H1 (cell line): ENCODE results near the gene CCDC154. TPM values are rescaled to one million over a fixed set of nuclear protein-coding genes. Genes with fewer than 3 reads are reported as not detected.
A peak's percentile ranks its signal among the peaks of the same experiment; 100 is the strongest.

ENCODE experiments used
- CTCF ChIA-PET: fragments of 300-600 bp; sonication (Branson Sonifier 250); formaldehyde crosslinking; loops from one replicate; lab custom pipeline; 2021; ENCODE audit not compliant: partially characterized antibody; lab: Charles Lee
- POLR2A ChIA-PET: fragments of 300-600 bp; sonication (Branson Sonifier 250); formaldehyde crosslinking; loops from one replicate; lab custom pipeline; 2021; ENCODE audit warnings: inconsistent platforms; ENCODE audit not compliant: partially characterized antibody; lab: Charles Lee
- DNase-seq, 2 experiments: peaks; one replicate each; pipeline versions ENCODE4 v3.0.0 to v3.0.0-alpha.2; 2010 to 2022; ENCODE audit warnings: low spot score in 2 of 2, low read depth in 1 of 2, mixed read lengths in 1 of 2
- FAIRE-seq: peaks from 2 replicates; lab custom pipeline; 2011; peaks lifted over from hg19 to GRCh38; lab: Jason Lieb, UNC
- H2AFZ ChIP-seq: 2 replicates; pipeline ENCODE4 v1.8.1; 2012; ENCODE audit warnings: low read length, inconsistent platforms
- H2AK5ac ChIP-seq: 2 replicates; pipeline ENCODE4 v1.6.1; 2013; ENCODE audit warnings: low read depth, low read length
- H2BK120ac ChIP-seq: replicated peaks from 2 replicates; pipeline ENCODE3; 2013; ENCODE audit warnings: low read depth, low read length, inconsistent platforms
- H2BK12ac ChIP-seq: 2 replicates; pipeline ENCODE4 v1.6.1; 2013; ENCODE audit warnings: low read depth, low read length
- H2BK15ac ChIP-seq: 2 replicates; pipeline ENCODE4 v1.6.1; 2013; ENCODE audit warnings: low read length
- H2BK20ac ChIP-seq: 2 replicates; pipeline ENCODE4 v1.6.1; 2013; ENCODE audit warnings: low read length
- H2BK5ac ChIP-seq: 2 replicates; pipeline ENCODE4 v1.6.1; 2013; ENCODE audit warnings: low read depth, low read length
- H3K14ac ChIP-seq: 2 replicates; pipeline ENCODE4 v1.6.1; 2013; ENCODE audit warnings: inconsistent platforms; ENCODE audit not compliant: insufficient read length
- H3K18ac ChIP-seq: 2 replicates; pipeline ENCODE4 v1.6.1; 2013; ENCODE audit warnings: low read length; ENCODE audit errors: extremely low read depth
- H3K23ac ChIP-seq: 2 replicates; pipeline ENCODE4 v1.6.1; 2013; ENCODE audit warnings: inconsistent platforms; ENCODE audit not compliant: insufficient read length
- H3K23me2 ChIP-seq: 2 replicates; pipeline ENCODE4 v1.6.1; 2013; ENCODE audit warnings: low read depth, low read length
- H3K27ac ChIP-seq: 2 replicates; pipeline ENCODE4 v1.6.1; 2011; ENCODE audit warnings: low read depth, low read length, inconsistent platforms
- H3K27me3 ChIP-seq, 4 experiments: replicated peaks in 1 of 4; 1 replicate in 1 of 4; 2 replicates in 3 of 4; pipeline versions ENCODE4 v1.6.1 to v1.8.1; 2011 to 2013; ENCODE audit warnings: low read length in 3 of 4, mild to moderate bottlenecking in 3 of 4, inconsistent platforms in 2 of 4, mixed read lengths in 2 of 4, moderate library complexity in 1 of 4; ENCODE audit not compliant: control insufficient read depth in 3 of 4, insufficient read depth in 3 of 4; ENCODE audit errors: extremely low read depth in 1 of 4
- H3K36me3 ChIP-seq, 4 experiments: 2 replicates each; pipeline versions ENCODE4 v1.6.1 to v1.8.1; 2011 to 2013; ENCODE audit warnings: mild to moderate bottlenecking in 4 of 4, low read length in 3 of 4, moderate library complexity in 2 of 4, control low read depth in 1 of 4, inconsistent platforms in 1 of 4; ENCODE audit not compliant: insufficient read depth in 4 of 4, control insufficient read depth in 2 of 4
- H3K4ac ChIP-seq: replicated peaks from 2 replicates; pipeline ENCODE3; 2013; ENCODE audit warnings: low read length, low read depth, mixed read lengths, inconsistent platforms; ENCODE audit not compliant: insufficient read length
- H3K4me1 ChIP-seq, 4 experiments: replicated peaks in 1 of 4; 1 replicate in 1 of 4; 2 replicates in 3 of 4; pipeline versions ENCODE4 v1.6.1 to v1.8.1; 2011 to 2013; ENCODE audit warnings: low read length in 3 of 4, inconsistent platforms in 2 of 4, mixed read lengths in 1 of 4; ENCODE audit not compliant: insufficient read depth in 4 of 4, control insufficient read depth in 3 of 4
- H3K4me2 ChIP-seq, 2 experiments: 2 replicates each; pipeline versions ENCODE4 v1.6.1 to v1.8.1; 2011 to 2013; ENCODE audit warnings: low read depth in 2 of 2, low read length in 2 of 2, control low read depth in 1 of 2, inconsistent platforms in 1 of 2, mild to moderate bottlenecking in 1 of 2; ENCODE audit not compliant: insufficient read depth in 1 of 2
- H3K4me3 ChIP-seq, 4 experiments: fragments of 200-600, 300-600 bp in 1 of 4; sonication (generic), shearing (Covaris generic), sonication (Bioruptor Twin) in 1 of 4; 2 replicates each; pipeline versions ENCODE4 v1.5.1 to v1.8.1; 2011 to 2016; ENCODE audit warnings: low read length in 4 of 4, low read depth in 3 of 4, control low read depth in 2 of 4, inconsistent platforms in 2 of 4, mild to moderate bottlenecking in 2 of 4, mixed read lengths in 1 of 4, moderate library complexity in 1 of 4; ENCODE audit not compliant: insufficient read depth in 2 of 4; ENCODE audit errors: extremely low read depth in 1 of 4
- H3K56ac ChIP-seq: replicated peaks from 2 replicates; pipeline ENCODE3; 2013; ENCODE audit warnings: low read depth, mild to moderate bottlenecking, mixed read lengths, low read length, inconsistent platforms; ENCODE audit not compliant: insufficient read length
- H3K79me1 ChIP-seq: 2 replicates; pipeline ENCODE4 v1.6.1; 2013; ENCODE audit warnings: low read depth, low read length, control low read depth
- H3K79me2 ChIP-seq, 2 experiments: 2 replicates each; pipeline versions ENCODE4 v1.6.1 to v1.8.1; 2012 to 2013; ENCODE audit warnings: low read length in 2 of 2, mild to moderate bottlenecking in 2 of 2, inconsistent platforms in 1 of 2; ENCODE audit not compliant: insufficient read depth in 2 of 2, control insufficient read depth in 1 of 2
- H3K9ac ChIP-seq, 4 experiments: replicated peaks in 1 of 4; 1 replicate in 1 of 4; 2 replicates in 3 of 4; pipeline versions ENCODE4 v1.6.1 to v1.8.1; 2011 to 2013; ENCODE audit warnings: low read depth in 3 of 4, low read length in 3 of 4, control low read depth in 2 of 4, mild to moderate bottlenecking in 2 of 4, moderate library complexity in 2 of 4, inconsistent platforms in 1 of 4; ENCODE audit errors: extremely low read depth in 1 of 4
- H3K9me3 ChIP-seq, 2 experiments: 2 replicates each; pipeline versions ENCODE4 v1.6.1 to v1.8.1; 2012 to 2013; ENCODE audit warnings: mild to moderate bottlenecking in 2 of 2, moderate library complexity in 2 of 2, control low read depth in 1 of 2, inconsistent platforms in 1 of 2, low read depth in 1 of 2, low read length in 1 of 2, mixed read lengths in 1 of 2; ENCODE audit not compliant: insufficient read depth in 2 of 2
- H4K20me1 ChIP-seq, 2 experiments: replicated peaks in 1 of 2; 2 replicates each; pipeline versions ENCODE3 to v1.8.1; 2011 to 2013; ENCODE audit warnings: inconsistent platforms in 2 of 2, low read length in 2 of 2, mild to moderate bottlenecking in 1 of 2; ENCODE audit not compliant: insufficient read depth in 2 of 2, control insufficient read depth in 1 of 2
- H4K5ac ChIP-seq: 2 replicates; pipeline ENCODE4 v1.6.1; 2013; ENCODE audit warnings: low read length, low read depth, mixed read lengths, inconsistent platforms; ENCODE audit not compliant: insufficient read length
- H4K8ac ChIP-seq: 2 replicates; pipeline ENCODE4 v1.8.0; 2013; ENCODE audit warnings: mild to moderate bottlenecking, moderate library complexity, low read length, inconsistent platforms; ENCODE audit not compliant: insufficient read depth; ENCODE audit errors: extremely low read depth
- H4K91ac ChIP-seq: replicated peaks from 2 replicates; pipeline ENCODE3; 2013; ENCODE audit warnings: low read length, mixed read lengths, inconsistent platforms; ENCODE audit not compliant: insufficient read length
- BACH1 ChIP-seq: IDR thresholded peaks from 2 replicates; pipeline ENCODE4 v1.6.1; 2012; ENCODE audit warnings: low read length, improper control_type of control experiment
- BCL11A ChIP-seq, 2 experiments: IDR thresholded peaks; one replicate each; pipeline ENCODE4 v1.6.1; 2011; ENCODE audit warnings: low read depth in 2 of 2, low read length in 2 of 2, mild to moderate bottlenecking in 2 of 2
- BRCA1 ChIP-seq: IDR thresholded peaks from 2 replicates; pipeline ENCODE4 v1.6.1; 2012; ENCODE audit warnings: low read depth, low read length, improper control_type of control experiment
- CHD1 ChIP-seq: IDR thresholded peaks from 2 replicates; pipeline ENCODE4 v1.6.1; 2012; ENCODE audit warnings: low read depth, low read length, improper control_type of control experiment
- CTBP2 ChIP-seq: IDR thresholded peaks from 2 replicates; pipeline ENCODE4 v1.7.0; 2011; ENCODE audit warnings: borderline replicate concordance, mild to moderate bottlenecking, moderate library complexity, mixed read lengths, low read length; ENCODE audit not compliant: insufficient read depth, insufficient read length
- POLR2A ChIP-seq, 2 experiments: IDR thresholded peaks; 1 replicate in 1 of 2; 2 replicates in 1 of 2; pipeline ENCODE4 v1.6.1; 2011; ENCODE audit warnings: low read depth in 2 of 2, low read length in 2 of 2, mild to moderate bottlenecking in 2 of 2; ENCODE audit errors: control extremely low read depth in 1 of 2
- POU5F1 ChIP-seq: IDR thresholded peaks from 2 replicates; pipeline ENCODE4 v1.6.1; 2011; ENCODE audit warnings: low read depth, mild to moderate bottlenecking, low read length, moderate library complexity
- RNF2 ChIP-seq: fragments of 200-900, 300-1000 bp; sonication (generic); IDR thresholded peaks from 2 replicates; pipeline ENCODE4 v1.7.1; 2016; ENCODE audit warnings: borderline replicate concordance, low read depth, mild to moderate bottlenecking, antibody characterized with exemption, low read length; ENCODE audit not compliant: poor library complexity, severe bottlenecking; ENCODE audit errors: missing control alignments
- SP1 ChIP-seq: IDR thresholded peaks from 2 replicates; pipeline ENCODE4 v1.6.1; 2011; ENCODE audit warnings: low read depth, low read length
- SUZ12 ChIP-seq: fragments of 200-600 bp; sonication (generic); IDR thresholded peaks from 2 replicates; pipeline ENCODE4 v1.6.1; 2012; ENCODE audit warnings: mild to moderate bottlenecking, inconsistent platforms, low read length, moderate library complexity, mixed read lengths
- TAF1 ChIP-seq: IDR thresholded peaks from 2 replicates; pipeline ENCODE4 v1.6.1; 2011; ENCODE audit warnings: mild to moderate bottlenecking, low read depth, low read length
- TBP ChIP-seq: IDR thresholded peaks from 2 replicates; pipeline ENCODE4 v1.6.1; 2011; ENCODE audit warnings: low read depth, low read length, improper control_type of control experiment
- YY1 ChIP-seq: IDR thresholded peaks from 2 replicates; pipeline ENCODE4 v1.6.1; 2011; ENCODE audit warnings: low read depth, mild to moderate bottlenecking, low read length
- ZNF274 ChIP-seq: IDR thresholded peaks from 2 replicates; pipeline ENCODE4 v1.7.0; 2012; ENCODE audit warnings: low read length, borderline replicate concordance; ENCODE audit errors: extremely low read depth
- WGBS, 2 experiments: shearing (Covaris generic) in 1 of 2; methylation state at CpG; one replicate each; pipeline versions ENCODE4 v1.1.6 to v1.1.7; 2013 to 2015; ENCODE audit warnings: low lambda C conversion rate in 2 of 2, mixed read lengths in 2 of 2, inconsistent platforms in 1 of 2, low coverage in 1 of 2, missing lambda C conversion rate in 1 of 2; ENCODE audit not compliant: insufficient replicate concordance in 2 of 2, insufficient coverage in 1 of 2, insufficient read length in 1 of 2; ENCODE audit errors: extremely low coverage in 1 of 2, missing lambda C conversion rate in 1 of 2; 5-methylcytosine and 5-hydroxymethylcytosine counted together
- polyA plus RNA-seq, 7 experiments: library from polyadenylated mRNA; depleted of rRNA in 3 of 7; stranded (reverse) in 5 of 7; unstranded in 2 of 7; fragments of >200 nt in 5 of 7; fragments of 200-250 nt in 2 of 7; gene quantifications; 1 replicate in 5 of 7; 2 replicates in 1 of 7; 4 replicates in 1 of 7; pipeline versions ENCODE4 v1.2.1 to v1.2.3, GENCODE V29; 2011 to 2013; ENCODE audit warnings: missing spikeins in 2 of 7, mixed read lengths in 2 of 7
- total RNA-seq: library from RNA; stranded (reverse); fragmentation: NEBNext Ultra II Directional; extraction: Animal tissue kit (Norgen Biotek cat#: 25700); gene quantifications from 2 replicates; pipeline ENCODE4 v1.2.1, GENCODE V29; 2021

Gene CCDC154
- total and polyA plus RNA-seq, 2 of the 8 experiments (the other 6 are each of a cell fraction or from before 2014, with no cell fraction given) = 0.15 to 0.88 TPM

GRCh38 chr16:1468426-1468810 is 24.1 kb upstream of the CCDC154 start:
- H3K79me1 ChIP-seq = peaks cover 30% of the 10 kb centered on the region
- no peak overlapping the region for H2BK15ac ChIP-seq
- no peak overlapping the region for H2AK5ac ChIP-seq
- H2AFZ ChIP-seq = no peak overlapping the region
- no peaks in the 10 kb centered on the region for H3K9me3 ChIP-seq
- no peak overlapping the region for H3K23ac ChIP-seq
- FAIRE-seq (no peak), DNase-seq (peak in 1 of 2 experiments; percentile 39)
- no peak overlapping the region for H2BK12ac ChIP-seq
- no peak overlapping the region for H2BK120ac ChIP-seq
- no peaks in the 10 kb centered on the region for H3K27me3 ChIP-seq
- H2BK5ac ChIP-seq = no peak overlapping the region
- H4K20me1 ChIP-seq = peaks cover 10 to 14% of the 10 kb centered on the region in 2 experiments
- H4K91ac ChIP-seq = no peak overlapping the region
- H2BK20ac ChIP-seq = no peak overlapping the region
- no peak overlapping the region for H3K4me3 ChIP-seq
- POLR2A ChIA-PET = interaction anchor here (1.8 kb wide), 1 partner anchor 8 kb away, joined by 5 read pairs; no protein-coding TSS in a partner anchor
- H3K23me2 ChIP-seq = no peaks in the 10 kb centered on the region
- H4K5ac ChIP-seq = no peak overlapping the region
- CTCF ChIA-PET = interaction anchor here (0.6 kb wide), 1 partner anchor 27 kb away, joined by 3 read pairs; no protein-coding TSS in a partner anchor
- H3K56ac ChIP-seq = no peak overlapping the region
- H3K14ac ChIP-seq = no peak overlapping the region
- H3K27ac ChIP-seq = no peak overlapping the region
- no peak overlapping the region for H3K18ac ChIP-seq
- peaks cover 0 to 69% of the 10 kb centered on the region in 2 experiments for H3K79me2 ChIP-seq
- H3K36me3 ChIP-seq = peaks cover 0 to 6% (median 0%) of the 10 kb centered on the region in 4 experiments; a peak in 1 of 8 replicates
- no peak overlapping the region for H3K4me2 ChIP-seq
- 93% methylated on average over 22 of the region's 22 CpGs; no CpG with 5 or more reads in 1 of the 2 experiments for WGBS, 2 experiments
- H4K8ac ChIP-seq = no peak overlapping the region; the same call in 1 of the 2 replicates
- H3K4ac ChIP-seq = no peak overlapping the region
- no peak overlapping the region for H3K9ac ChIP-seq
- H3K4me1 ChIP-seq = 0 out of 7 replicates have a peak, but pooled peaks cover 0 to 5% (median 0%) of the 10 kb centered on the region in 4 experiments
- TF ChIP-seq SP1 (no peak), BACH1 (no peak), POLR2A (IDR thresholded peaks at IDR 0.05; ENCODE audit: control extremely low read depth in 1 of 2, low read depth in 2 of 2, low read length in 2 of 2) (no peak), ZNF274 (no peak), RNF2 (no peak), YY1 (no peak), SUZ12 (no peak), CHD1 (no peak), TAF1 (no peak), CTBP2 (no peak), POU5F1 (no peak), BRCA1 (no peak), TBP (no peak), BCL11A (IDR thresholded peaks at IDR 0.05; ENCODE audit: low read depth in 2 of 2, low read length in 2 of 2) (no peak)
